OCI-LY1 (cell line): Measurements from ENCODE around the gene MTHFD1L.

Experiments
- EZH2 ChIP-seq: fragments of 200-600 bp; sonication (generic), shearing (Covaris generic); IDR thresholded peaks from 2 replicates; pipeline ENCODE4 v1.8.0; 2017; ENCODE audit warnings: borderline replicate concordance, mixed run types, mild to moderate bottlenecking, antibody characterized with exemption, low read length, moderate library complexity, mixed read lengths
- TF ChIP-seq, protein P1 (sequence below): fragments of 200-600 bp; sonication (generic), shearing (Covaris generic); IDR thresholded peaks from 2 replicates; pipeline ENCODE4 v1.5.1; 2017; ENCODE audit warnings: mild to moderate bottlenecking, antibody characterized with exemption, low read length, moderate library complexity, mixed read lengths

GRCh38 chr6:150915131-150915879 is 49.8 kb downstream of the MTHFD1L start:
- TF ChIP-seq, protein P1, sequence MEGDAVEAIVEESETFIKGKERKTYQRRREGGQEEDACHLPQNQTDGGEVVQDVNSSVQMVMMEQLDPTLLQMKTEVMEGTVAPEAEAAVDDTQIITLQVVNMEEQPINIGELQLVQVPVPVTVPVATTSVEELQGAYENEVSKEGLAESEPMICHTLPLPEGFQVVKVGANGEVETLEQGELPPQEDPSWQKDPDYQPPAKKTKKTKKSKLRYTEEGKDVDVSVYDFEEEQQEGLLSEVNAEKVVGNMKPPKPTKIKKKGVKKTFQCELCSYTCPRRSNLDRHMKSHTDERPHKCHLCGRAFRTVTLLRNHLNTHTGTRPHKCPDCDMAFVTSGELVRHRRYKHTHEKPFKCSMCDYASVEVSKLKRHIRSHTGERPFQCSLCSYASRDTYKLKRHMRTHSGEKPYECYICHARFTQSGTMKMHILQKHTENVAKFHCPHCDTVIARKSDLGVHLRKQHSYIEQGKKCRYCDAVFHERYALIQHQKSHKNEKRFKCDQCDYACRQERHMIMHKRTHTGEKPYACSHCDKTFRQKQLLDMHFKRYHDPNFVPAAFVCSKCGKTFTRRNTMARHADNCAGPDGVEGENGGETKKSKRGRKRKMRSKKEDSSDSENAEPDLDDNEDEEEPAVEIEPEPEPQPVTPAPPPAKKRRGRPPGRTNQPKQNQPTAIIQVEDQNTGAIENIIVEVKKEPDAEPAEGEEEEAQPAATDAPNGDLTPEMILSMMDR, result no peak
- TF ChIP-seq EZH2, result no peak
